OCI-LY3 (cell line): ENCODE measurements around the gene SERPINI1.

ENCODE experiments used
- H2AFZ ChIP-seq: fragments of 200-600, 300-600 bp; shearing (Covaris generic); 2 replicates; pipeline ENCODE4 v1.6.0; 2014; ENCODE audit warnings: antibody characterized with exemption, low read depth, low read length
- H3K27ac ChIP-seq: fragments of 200-600, 300-600 bp; sonication (generic); 2 replicates; pipeline ENCODE4 v1.5.1; 2014; ENCODE audit warnings: mild to moderate bottlenecking, low read length, moderate library complexity, mixed read lengths
- H3K27me3 ChIP-seq: fragments of 200-600, 300-600 bp; sonication (generic); 2 replicates; pipeline ENCODE4 v1.6.1; 2014; ENCODE audit warnings: low read depth, low read length, mixed read lengths
- H3K36me3 ChIP-seq: fragments of 200-600, 300-600 bp; sonication (generic); replicated peaks from 2 replicates; pipeline ENCODE3; 2014; ENCODE audit warnings: low read depth, low read length, mixed read lengths
- H3K4me1 ChIP-seq: fragments of 300-600, 200-600 bp; sonication (generic); 2 replicates; pipeline ENCODE4 v1.6.1; 2014; ENCODE audit warnings: low read length, mixed read lengths
- H3K4me2 ChIP-seq: fragments of 200-600, 300-600 bp; sonication (generic); 2 replicates; pipeline ENCODE4 v1.6.1; 2014; ENCODE audit warnings: low read length, mixed read lengths
- H3K4me3 ChIP-seq: fragments of 300-600, 200-600 bp; sonication (generic); 2 replicates; pipeline ENCODE4 v1.5.1; 2014; ENCODE audit warnings: antibody characterized with exemption, mild to moderate bottlenecking, low read length, moderate library complexity
- H3K79me2 ChIP-seq: fragments of 300-600, 200-600 bp; shearing (Covaris generic); 2 replicates; pipeline ENCODE4 v1.6.1; 2014; ENCODE audit warnings: mild to moderate bottlenecking, low read length, mixed read lengths
- H3K9ac ChIP-seq: fragments of 300-600, 200-600 bp; shearing (Covaris generic); 2 replicates; pipeline ENCODE4 v1.6.0; 2014; ENCODE audit warnings: mild to moderate bottlenecking, low read length, moderate library complexity
- H3K9me3 ChIP-seq: fragments of 200-600, 300-600 bp; shearing (Covaris generic); 2 replicates; pipeline ENCODE4 v1.6.1; 2014; ENCODE audit warnings: low read length, mixed read lengths; ENCODE audit not compliant: insufficient read depth
- H4K20me1 ChIP-seq: fragments of 200-600, 300-600 bp; sonication (generic); 2 replicates; pipeline ENCODE4 v1.6.1; 2016; ENCODE audit warnings: low read length, mixed read lengths; ENCODE audit not compliant: insufficient read depth
- CTCF ChIP-seq: fragments of 200-600, 300-600 bp; sonication (generic); IDR thresholded peaks from 2 replicates; pipeline ENCODE4 v1.5.1; 2014; ENCODE audit warnings: antibody characterized with exemption, low read length, low read depth
- EZH2phosphoT487 ChIP-seq: fragments of 200-600 bp; shearing (Covaris generic); IDR thresholded peaks from 2 replicates; pipeline ENCODE4 v1.6.1; 2018; ENCODE audit warnings: antibody characterized with exemption, mixed run types, low read depth

Gene SERPINI1

DNA sequence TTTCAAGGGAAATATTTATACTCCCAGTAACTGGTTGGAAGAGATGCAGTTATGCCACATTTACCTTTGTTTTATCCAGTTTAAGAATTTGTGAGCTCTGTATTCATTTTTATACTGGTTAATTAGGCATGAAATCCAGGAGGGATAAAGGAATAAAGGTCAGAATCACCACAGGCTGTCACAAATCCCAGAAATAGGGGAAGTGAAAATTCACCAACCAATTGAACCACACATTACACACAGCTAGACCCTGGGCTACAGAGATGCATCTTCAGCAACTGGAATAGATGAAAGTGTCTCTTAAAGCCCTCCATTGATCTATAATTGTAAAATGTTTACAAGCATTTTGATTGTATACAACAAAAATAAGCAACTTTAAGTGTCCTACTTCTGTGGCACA lies 18.5 kb downstream of the SERPINI1 start:
- H3K9me3 ChIP-seq = no peaks in the 10 kb centered on the region
- H3K79me2 ChIP-seq = no peaks in the 10 kb centered on the region
- H3K4me1 ChIP-seq = peaks cover 9% of the 10 kb centered on the region
- no peaks in the 10 kb centered on the region for H4K20me1 ChIP-seq
- no peak overlapping the region for H3K4me2 ChIP-seq
- H3K4me3 ChIP-seq = no peak overlapping the region
- H2AFZ ChIP-seq = no peak overlapping the region
- no peaks in the 10 kb centered on the region for H3K36me3 ChIP-seq
- H3K27ac ChIP-seq = no peak overlapping the region
- no peak for TF ChIP-seq CTCF
- no peak for TF ChIP-seq EZH2phosphoT487
- no peaks in the 10 kb centered on the region for H3K27me3 ChIP-seq
- H3K9ac ChIP-seq = no peak overlapping the region

DNA sequence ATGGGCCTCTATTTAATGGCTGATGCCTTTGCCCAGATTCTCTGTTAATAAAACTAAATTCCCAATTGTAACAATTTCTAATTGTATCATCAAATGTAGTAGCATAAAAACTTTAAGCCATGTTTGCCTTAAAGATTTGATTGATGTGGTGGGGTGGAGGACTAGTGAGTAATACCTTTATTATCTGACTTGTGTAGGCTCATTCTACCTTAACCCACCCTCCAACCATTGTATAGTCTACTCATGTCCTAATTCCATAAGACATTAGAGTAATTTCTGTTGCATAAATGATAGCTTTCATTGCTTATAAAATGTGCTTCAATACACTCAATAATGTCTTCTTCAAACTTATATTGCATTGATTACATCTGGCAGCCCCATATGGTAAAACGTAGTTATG lies 25.8 kb downstream of the SERPINI1 start:
- Histone ChIP-seq H3K79me2 (no peaks in the 10 kb centered on the region), H4K20me1 (no peaks in the 10 kb centered on the region), H3K4me2 (no peak overlapping the region), H3K9me3 (no peaks in the 10 kb centered on the region), H3K4me3 (no peak overlapping the region), H3K4me1 (no peaks in the 10 kb centered on the region), H2AFZ (no peak overlapping the region), H3K27ac (no peak overlapping the region), H3K9ac (no peak overlapping the region), H3K27me3 (no peaks in the 10 kb centered on the region), H3K36me3 (no peaks in the 10 kb centered on the region)
- no peak for TF ChIP-seq CTCF
- TF ChIP-seq EZH2phosphoT487 = no peak

DNA sequence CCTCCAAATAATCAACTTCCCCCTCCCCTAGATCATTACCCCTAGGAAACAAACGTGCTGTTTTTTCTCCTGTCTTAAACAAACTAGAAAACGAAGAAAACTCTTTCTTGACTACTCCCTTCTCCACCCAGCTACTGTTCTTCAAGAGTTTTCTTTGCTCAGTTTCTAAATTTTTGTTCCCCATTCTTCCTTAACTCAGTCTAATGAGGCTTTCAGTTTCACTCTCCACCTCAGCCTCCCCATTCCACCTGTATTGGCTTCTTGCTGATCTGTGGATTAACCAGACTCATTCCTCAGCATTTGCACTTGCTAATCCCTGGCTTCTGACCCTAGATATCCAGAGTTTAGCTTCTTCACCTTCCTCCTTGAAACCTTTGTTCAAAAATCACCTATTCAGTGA lies 26.8 kb downstream of the SERPINI1 start:
- Histone ChIP-seq H2AFZ (no peak overlapping the region), H3K9me3 (no peaks in the 10 kb centered on the region), H3K4me1 (no peaks in the 10 kb centered on the region), H3K79me2 (no peaks in the 10 kb centered on the region), H3K9ac (no peak overlapping the region), H3K4me3 (no peak overlapping the region), H3K27me3 (no peaks in the 10 kb centered on the region), H3K27ac (no peak overlapping the region), H3K4me2 (peak overlapping the region; percentile 21; the same call in 1 of the 2 replicates), H4K20me1 (no peaks in the 10 kb centered on the region), H3K36me3 (no peaks in the 10 kb centered on the region)
- no peak for TF ChIP-seq CTCF
- TF ChIP-seq EZH2phosphoT487 = no peak

DNA sequence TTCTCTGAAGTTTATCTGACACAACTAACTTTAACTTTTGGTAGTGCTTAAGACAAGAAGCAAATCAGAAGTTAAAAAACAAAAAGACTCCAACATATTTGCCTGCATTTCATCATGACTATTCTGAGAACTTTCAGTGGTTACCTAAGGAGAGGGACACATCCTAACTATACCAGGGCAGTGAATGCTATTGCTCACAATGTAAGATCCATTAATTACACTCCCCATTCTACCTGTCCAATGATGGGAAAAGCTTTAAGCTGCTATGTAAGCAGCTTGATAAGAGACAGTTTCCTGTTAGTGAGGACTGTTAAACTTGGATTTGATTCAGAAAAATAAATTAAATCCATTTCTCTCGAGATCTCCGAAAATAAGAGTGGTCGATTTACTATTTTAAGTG lies 37.5 kb downstream of the SERPINI1 start:
- Histone ChIP-seq H3K4me1 (no peaks in the 10 kb centered on the region), H3K9me3 (no peaks in the 10 kb centered on the region), H3K27ac (no peak overlapping the region), H3K9ac (no peak overlapping the region), H3K4me2 (no peak overlapping the region), H3K4me3 (no peak overlapping the region), H3K79me2 (no peaks in the 10 kb centered on the region), H2AFZ (no peak overlapping the region), H3K36me3 (no peaks in the 10 kb centered on the region), H4K20me1 (no peaks in the 10 kb centered on the region), H3K27me3 (no peaks in the 10 kb centered on the region)
- TF ChIP-seq CTCF (no peak), EZH2phosphoT487 (no peak)
